Stomach smooth muscle (tissue), 2 donors: ENCODE data around the gene MRPS25.
A peak's percentile ranks its signal among the peaks of the same experiment; 100 is the strongest.

Source experiments
- H3K27ac ChIP-seq: one replicate; pipeline ENCODE4 v1.7.0; 2013; ENCODE audit warnings: mild to moderate bottlenecking, low read length, inconsistent platforms
- H3K27me3 ChIP-seq, 2 donors: one replicate each; pipeline ENCODE4 v1.7.0; 2013; ENCODE audit warnings: low read length in 2 of 2; ENCODE audit not compliant: insufficient read depth in 2 of 2, control insufficient read depth in 1 of 2
- H3K36me3 ChIP-seq, 2 donors: one replicate each; pipeline ENCODE4 v1.7.0; 2013; ENCODE audit warnings: low read length in 2 of 2; ENCODE audit not compliant: control insufficient read depth in 2 of 2, insufficient read depth in 2 of 2
- H3K4me1 ChIP-seq: one replicate; pipeline ENCODE4 v1.7.0; 2013; ENCODE audit warnings: low read length; ENCODE audit not compliant: control insufficient read depth, insufficient read depth
- H3K4me3 ChIP-seq, 2 donors: one replicate each; pipeline ENCODE4 v1.7.0; 2013; ENCODE audit warnings: low read length in 2 of 2
- H3K9ac ChIP-seq, 2 donors: one replicate each; pipeline ENCODE4 v1.7.0; 2013; ENCODE audit warnings: low read length in 2 of 2, mild to moderate bottlenecking in 1 of 2
- H3K9me3 ChIP-seq, 2 donors: one replicate each; pipeline ENCODE4 v1.7.0; 2013; ENCODE audit warnings: low read length in 2 of 2; ENCODE audit not compliant: control insufficient read depth in 2 of 2
- donor health status: healthy.
- donor health status: Pancreatic carcinoma.

MRPS25 gene

GRCh38 chr3:15099364-15100098, 34.4 kb upstream of the MRPS25 start:
- peaks cover 25% of the 10 kb centered on the region for H3K4me1 ChIP-seq
- peak overlapping the region; percentile 86 to 93 for H3K9ac ChIP-seq
- no peaks in the 10 kb centered on the region for H3K9me3 ChIP-seq
- H3K36me3 ChIP-seq, result peaks cover 13 to 15% of the 10 kb centered on the region in 2 donors
- no peaks in the 10 kb centered on the region for H3K27me3 ChIP-seq
- peak overlapping the region; percentile 88 for H3K27ac ChIP-seq
- peak overlapping the region; percentile 99 for H3K4me3 ChIP-seq

- H3K4me1 ChIP-seq, result peaks cover 25% of the 10 kb centered on the region
- no peaks in the 10 kb centered on the region for H3K27me3 ChIP-seq
Measured at GRCh38 chr3:15098503-15099363, 33.6 kb upstream of the MRPS25 start, which contains the start of gene RBSN. Gene RBSN, minus strand, starts transcription at chr3:15099148. Its CDS starts 3,028 bp downstream, at chr3:15096120.

GRCh38 chr3:15097891-15098290, 32.8 kb upstream of the MRPS25 start:
- H3K27ac ChIP-seq, result no peak overlapping the region

More at GRCh38 chr3:15098503-15099363, 33.6 kb upstream of the MRPS25 start, which contains the start of gene RBSN:
- no peaks in the 10 kb centered on the region for H3K9me3 ChIP-seq
- H3K27ac ChIP-seq, result peak within 1 kb of the TSS; percentile 88
- peak within 1 kb of the TSS; percentile 86 to 93 for H3K9ac ChIP-seq
- H3K4me3 ChIP-seq, result peak within 1 kb of the TSS; percentile 99
- H3K36me3 ChIP-seq, result peaks cover 19 to 23% of the 10 kb centered on the region in 2 donors

GRCh38 chr3:15096046-15096445, 30.9 kb upstream of the MRPS25 start:
- peaks cover 28% of the 10 kb centered on the region in 2 donors for H3K36me3 ChIP-seq
- no peaks in the 10 kb centered on the region for H3K27me3 ChIP-seq
- no peak overlapping the region for H3K27ac ChIP-seq
- H3K9me3 ChIP-seq, result no peaks in the 10 kb centered on the region
- H3K4me3 ChIP-seq, result no peak overlapping the region
- H3K4me1 ChIP-seq, result peaks cover 13% of the 10 kb centered on the region
- no peak overlapping the region for H3K9ac ChIP-seq

More at GRCh38 chr3:15097891-15098290, 32.8 kb upstream of the MRPS25 start:
- no peaks in the 10 kb centered on the region for H3K9me3 ChIP-seq
- H3K4me1 ChIP-seq, result peaks cover 21% of the 10 kb centered on the region
- H3K36me3 ChIP-seq, result peaks cover 19 to 23% of the 10 kb centered on the region in 2 donors
- H3K27me3 ChIP-seq, result no peaks in the 10 kb centered on the region
- H3K4me3 ChIP-seq, result peak overlapping the region; percentile 99
- peak overlapping the region; percentile 86 to 93 for H3K9ac ChIP-seq

GRCh38 chr3:15094187-15094875, 29.2 kb upstream of the MRPS25 start:
- H3K9ac ChIP-seq, result no peak overlapping the region
- peaks cover 6% of the 10 kb centered on the region for H3K4me1 ChIP-seq
- H3K27ac ChIP-seq, result no peak overlapping the region
- peaks cover 35 to 37% of the 10 kb centered on the region in 2 donors for H3K36me3 ChIP-seq
- H3K27me3 ChIP-seq, result no peaks in the 10 kb centered on the region
- no peak overlapping the region for H3K4me3 ChIP-seq
- no peaks in the 10 kb centered on the region for H3K9me3 ChIP-seq

GRCh38 chr3:15092686-15093085, 27.6 kb upstream of the MRPS25 start:
- no peaks in the 10 kb centered on the region for H3K9me3 ChIP-seq
- no peaks in the 10 kb centered on the region for H3K27me3 ChIP-seq
- no peak overlapping the region for H3K9ac ChIP-seq
- H3K36me3 ChIP-seq, result peaks cover 37 to 40% of the 10 kb centered on the region in 2 donors
- H3K4me3 ChIP-seq, result no peak overlapping the region
- no peak overlapping the region for H3K27ac ChIP-seq
- peaks cover 2% of the 10 kb centered on the region for H3K4me1 ChIP-seq

- Histone ChIP-seq H3K36me3 (peaks cover 42% of the 10 kb centered on the region in 2 donors), H3K4me1 (no peaks in the 10 kb centered on the region), H3K4me3 (no peak overlapping the region), H3K9me3 (no peaks in the 10 kb centered on the region), H3K27ac (no peak overlapping the region), H3K27me3 (no peaks in the 10 kb centered on the region), H3K9ac (no peak overlapping the region)
Measured at GRCh38 chr3:15091575-15091974, 26.5 kb upstream of the MRPS25 start.

GRCh38 chr3:15089201-15089600, 24.1 kb upstream of the MRPS25 start:
- Histone ChIP-seq H3K27me3 (no peaks in the 10 kb centered on the region), H3K27ac (no peak overlapping the region), H3K36me3 (peaks cover 41 to 42% of the 10 kb centered on the region in 2 donors), H3K4me1 (no peaks in the 10 kb centered on the region), H3K9ac (no peak overlapping the region), H3K9me3 (no peaks in the 10 kb centered on the region), H3K4me3 (no peak overlapping the region)

- Histone ChIP-seq H3K4me3 (no peak overlapping the region), H3K9me3 (no peaks in the 10 kb centered on the region), H3K4me1 (no peaks in the 10 kb centered on the region), H3K27me3 (no peaks in the 10 kb centered on the region), H3K36me3 (peaks cover 57 to 58% of the 10 kb centered on the region in 2 donors), H3K9ac (no peak overlapping the region), H3K27ac (no peak overlapping the region)
Measured at GRCh38 chr3:15086699-15087098, 21.6 kb upstream of the MRPS25 start.

- Histone ChIP-seq H3K36me3 (peaks cover 58% of the 10 kb centered on the region in 2 donors), H3K27me3 (no peaks in the 10 kb centered on the region), H3K9me3 (no peaks in the 10 kb centered on the region), H3K9ac (no peak overlapping the region), H3K4me3 (no peak overlapping the region), H3K4me1 (no peaks in the 10 kb centered on the region), H3K27ac (no peak overlapping the region)
Measured at GRCh38 chr3:15086263-15086662, 21.1 kb upstream of the MRPS25 start.
